A549 (cell line): ENCODE results near the gene ZNF385B. TPM values are rescaled to one million over a fixed set of nuclear protein-coding genes. Genes with fewer than 3 reads are reported as not detected.

ENCODE experiments used
- ATAC-seq, 2 experiments: fragments of 200-7000 bp in 1 of 2; fragments of >200 bp in 1 of 2; cut with Nextera tagmentation in 1 of 2; cut with Tn5 transposase in 1 of 2; 3 replicates each; pipeline versions ENCODE4 v1.8.0 to v1.9.1; 2018 to 2020; ENCODE audit warnings: mild to moderate bottlenecking in 1 of 2, moderate library complexity in 1 of 2
- CTCF ChIA-PET: fragments of 300-600 bp; sonication (Branson Sonifier 250); formaldehyde crosslinking; extraction: SDS; loops from one replicate; lab custom pipeline; 2021; ENCODE audit warnings: antibody characterized with exemption, inconsistent platforms; lab: Yijun Ruan, JAX
- POLR2A ChIA-PET: fragments of 350-600 bp; formaldehyde crosslinking; extraction: SDS; loops from one replicate; lab custom pipeline; 2021; ENCODE audit warnings: antibody characterized with exemption, inconsistent platforms; lab: Yijun Ruan, JAX
- DNase-seq, 2 experiments: peaks; one replicate each; pipeline versions ENCODE4 v3.0.0 to v3.0.0-alpha.2; 2011 to 2016; ENCODE audit warnings: low read depth in 1 of 2, low spot score in 1 of 2
- FAIRE-seq: peaks from 2 replicates; lab custom pipeline; 2011; peaks lifted over from hg19 to GRCh38; lab: Jason Lieb, UNC
- H3K27ac ChIP-seq, 2 experiments: fragments of >200 bp; sonication (Bioruptor Twin); formaldehyde crosslinking; 3 replicates each; pipeline ENCODE4 v1.5.1; 2016 to 2017
- H3K4me1 ChIP-seq: fragments of >200 bp; sonication (Bioruptor Twin); formaldehyde crosslinking; 3 replicates; pipeline ENCODE4 v1.6.1; 2016
- H3K4me2 ChIP-seq: fragments of >200 bp; sonication (Bioruptor Twin); formaldehyde crosslinking; 3 replicates; pipeline ENCODE4 v1.6.1; 2016
- H3K4me3 ChIP-seq: fragments of >200 bp; sonication (Bioruptor Twin); formaldehyde crosslinking; 3 replicates; pipeline ENCODE4 v1.5.1; 2016
- H3K9me3 ChIP-seq: fragments of >200 bp; sonication (Bioruptor Twin); formaldehyde crosslinking; 3 replicates; pipeline ENCODE4 v1.6.1; 2016
- ATOH8 ChIP-seq: fragments of 250-450 bp; sonication (Bioruptor Pico); IDR thresholded peaks from 2 replicates; pipeline ENCODE4 v1.5.0; 2020; ENCODE audit warnings: low read depth, mild to moderate bottlenecking, moderate library complexity
- BCL3 ChIP-seq: fragments of >200 bp; sonication (Bioruptor Twin); formaldehyde crosslinking; IDR thresholded peaks from 3 replicates; pipeline ENCODE4 v1.6.1; 2016
- BHLHE40 ChIP-seq: IDR thresholded peaks from 2 replicates; pipeline ENCODE4 v1.6.1; 2012; ENCODE audit warnings: low read depth, low read length, inconsistent platforms
- CHD2 ChIP-seq: fragments of 150-350 bp; IDR thresholded peaks from 2 replicates; pipeline ENCODE4 v1.6.1; 2014; ENCODE audit warnings: low read length; ENCODE audit not compliant: partially characterized antibody
- CHD4 ChIP-seq: fragments of 200-600 bp; sonication (generic); IDR thresholded peaks from 2 replicates; pipeline ENCODE4 v1.6.1; 2016; ENCODE audit warnings: antibody characterized with exemption, mild to moderate bottlenecking, borderline replicate concordance
- E2F6 ChIP-seq: IDR thresholded peaks from 2 replicates; pipeline ENCODE4 v1.6.1; 2012; ENCODE audit warnings: low read depth, borderline replicate concordance
- ELK1 ChIP-seq: fragments of 150-350 bp; IDR thresholded peaks from 2 replicates; pipeline ENCODE4 v1.6.1; 2014; ENCODE audit warnings: low read depth, mild to moderate bottlenecking, low read length
- ESRRA ChIP-seq: fragments of 150-350 bp; IDR thresholded peaks from 2 replicates; pipeline ENCODE4 v1.6.1; 2014; ENCODE audit warnings: mild to moderate bottlenecking, low read length, borderline replicate concordance
- FOSB ChIP-seq: fragments of 250-450 bp; sonication (Bioruptor Pico); IDR thresholded peaks from 2 replicates; pipeline ENCODE4 v1.5.0; 2020; ENCODE audit warnings: mild to moderate bottlenecking, moderate library complexity
- FOSL2 ChIP-seq, 2 experiments: fragments of 450-650 bp in 1 of 2; fragments of >200 bp in 1 of 2; sonication (Bioruptor Twin) in 1 of 2; formaldehyde crosslinking; IDR thresholded peaks; 2 replicates each; pipeline versions ENCODE4 v1.5.0 to v1.6.1; 2016 to 2020; ENCODE audit warnings: mild to moderate bottlenecking in 1 of 2, moderate library complexity in 1 of 2
- FOXS1 ChIP-seq: fragments of 250-450 bp; sonication (Bioruptor Pico); IDR thresholded peaks from 2 replicates; pipeline ENCODE4 v1.5.0; 2020; ENCODE audit warnings: mild to moderate bottlenecking, moderate library complexity
- GATA3 ChIP-seq: IDR thresholded peaks from 2 replicates; pipeline ENCODE4 v1.6.1; 2012; ENCODE audit warnings: borderline replicate concordance
- HES2 ChIP-seq: fragments of >200 bp; sonication (Bioruptor Twin); formaldehyde crosslinking; IDR thresholded peaks from 2 replicates; pipeline ENCODE4 v1.6.1; 2016
- HMGXB4 ChIP-seq: fragments of 250-450 bp; sonication (Bioruptor Pico); IDR thresholded peaks from 2 replicates; pipeline ENCODE4 v1.5.0; 2021; ENCODE audit warnings: mild to moderate bottlenecking, moderate library complexity, borderline replicate concordance
- HOXB5 ChIP-seq: fragments of 250-450 bp; sonication (Bioruptor Pico); IDR thresholded peaks from 2 replicates; pipeline ENCODE4 v1.5.0; 2020; ENCODE audit warnings: mild to moderate bottlenecking, moderate library complexity
- JUN ChIP-seq, 2 experiments: fragments of >200 bp; sonication (Bioruptor Twin); formaldehyde crosslinking; IDR thresholded peaks; 2 replicates in 1 of 2; 3 replicates in 1 of 2; pipeline ENCODE4 v1.6.1; 2016 to 2017
- JUNB ChIP-seq: fragments of >200 bp; sonication (Bioruptor Twin); formaldehyde crosslinking; IDR thresholded peaks from 2 replicates; pipeline ENCODE4 v1.6.1; 2016
- KDM1A ChIP-seq: fragments of 200-600 bp; sonication (generic); IDR thresholded peaks from 2 replicates; pipeline ENCODE4 v1.6.1; 2016; ENCODE audit warnings: low read depth, mild to moderate bottlenecking
- MAFK ChIP-seq: fragments of 450-650 bp; IDR thresholded peaks from 2 replicates; pipeline ENCODE4 v1.6.1; 2014; ENCODE audit not compliant: partially characterized antibody
- NFE2L2 ChIP-seq: fragments of 150-350 bp; conservative IDR thresholded peaks from 2 replicates; pipeline ENCODE4 v1.6.1; 2014; ENCODE audit warnings: low read length
- NPAS2 ChIP-seq: fragments of 250-450 bp; sonication (Bioruptor Pico); IDR thresholded peaks from 2 replicates; pipeline ENCODE4 v1.8.0; 2022; ENCODE audit warnings: mild to moderate bottlenecking, moderate library complexity, borderline replicate concordance
- NR3C1 ChIP-seq: fragments of >200 bp; sonication (Bioruptor Twin); formaldehyde crosslinking; IDR thresholded peaks from 3 replicates; pipeline ENCODE4 v1.6.1; 2017
- RCOR1 ChIP-seq: fragments of 150-350 bp; IDR thresholded peaks from 2 replicates; pipeline ENCODE4 v1.6.1; 2014; ENCODE audit warnings: antibody characterized with exemption, low read length, low read depth
- SREBF2 ChIP-seq: fragments of 450-650 bp; IDR thresholded peaks from 2 replicates; pipeline ENCODE4 v1.6.1; 2014; ENCODE audit warnings: mild to moderate bottlenecking, moderate library complexity
- TP53 ChIP-seq: fragments of 250-450 bp; sonication (Bioruptor Pico); IDR thresholded peaks from 2 replicates; pipeline ENCODE4 v1.5.0; 2021; ENCODE audit warnings: mild to moderate bottlenecking, moderate library complexity
- ZFP36 ChIP-seq: fragments of 450-650 bp; IDR thresholded peaks from 2 replicates; pipeline ENCODE4 v1.6.1; 2014; ENCODE audit warnings: borderline replicate concordance; ENCODE audit not compliant: partially characterized antibody
- ZNF302 ChIP-seq: fragments of 250-450 bp; sonication (Bioruptor Pico); IDR thresholded peaks from 2 replicates; pipeline ENCODE4 v1.9.0; 2021; ENCODE audit warnings: inconsistent platforms, mild to moderate bottlenecking, moderate library complexity
- WGBS: methylation state at CpG from one replicate; pipeline ENCODE4 v1.1.6; 2017; ENCODE audit errors: missing lambda C conversion rate; 5-methylcytosine and 5-hydroxymethylcytosine counted together
- polyA plus RNA-seq, 4 experiments: library from polyadenylated mRNA; depleted of rRNA in 3 of 4; stranded (reverse); fragments of >200 nt; fragmentation: RNase III in 1 of 4; extraction: RNeasy Plus Mini Kit Qiagen cat#74134 plus additional on column Dnase treatment in 1 of 4; gene quantifications; 2 replicates in 3 of 4; 3 replicates in 1 of 4; pipeline ENCODE4 v1.2.3, GENCODE V29; 2011 to 2017

The ZNF385B gene
- polyA plus RNA-seq, 2 of the 4 experiments (the other 2 are of a cell fraction) = not detected

- no peak for TF ChIP-seq RCOR1
- TF ChIP-seq ATOH8 (CRISPR knock-in tag) = no peak
- TF ChIP-seq ZFP36 = no peak
- no peak for TF ChIP-seq NPAS2 (CRISPR knock-in tag)
- no peak for TF ChIP-seq NFE2L2
- TF ChIP-seq SREBF2 = no peak
- TF ChIP-seq JUNB = no peak
- ChIA-PET POLR2A (no interaction called here), CTCF (interaction anchor here (0.6 kb wide), 1 partner anchor 8 kb away, joined by 3 read pairs; no protein-coding TSS in a partner anchor)
- ATAC-seq = no peak
- H3K27ac ChIP-seq = no peak overlapping the region
- no peaks in the 10 kb centered on the region for H3K4me1 ChIP-seq
- H3K4me2 ChIP-seq = no peak overlapping the region
- no peak overlapping the region for H3K4me3 ChIP-seq
- no peaks in the 10 kb centered on the region for H3K9me3 ChIP-seq
- DNase-seq = no peak
- 0% methylated on average over 1 of the region's 1 CpG for WGBS
- FAIRE-seq = no peak
Observed at GRCh38 chr2:179770029-179770428, 91.4 kb downstream of the ZNF385B start.

- Histone ChIP-seq H3K4me1 (no peaks in the 10 kb centered on the region), H3K4me2 (no peak overlapping the region), H3K9me3 (no peaks in the 10 kb centered on the region), H3K27ac (no peak overlapping the region), H3K4me3 (no peak overlapping the region)
- TF ChIP-seq ESRRA (no peak), NPAS2 (CRISPR knock-in tag) (no peak), ZNF302 (CRISPR knock-in tag) (no peak), FOSL2 (IDR thresholded peaks at IDR 0.05) (no peak), FOSL2 (CRISPR knock-in tag; IDR thresholded peaks at IDR 0.05) (no peak), HES2 (no peak), CHD4 (no peak), NFE2L2 (no peak), HMGXB4 (CRISPR knock-in tag) (no peak), E2F6 (no peak), MAFK (no peak), CHD2 (no peak), JUN (IDR thresholded peaks at IDR 0.05) (no peak)
- ATAC-seq (no peak), DNase-seq (no peak), FAIRE-seq (no peak)
- ChIA-PET POLR2A (no interaction called here), CTCF (interaction anchor here (0.6 kb wide), 1 partner anchor 9 kb away, joined by 3 read pairs; no protein-coding TSS in a partner anchor)
- WGBS = 24% methylated on average over 8 of the region's 8 CpGs
Observed at GRCh38 chr2:179769323-179769722, 92.1 kb downstream of the ZNF385B start.

- WGBS = 0% methylated on average over 1 of the region's 1 CpG
- ChIA-PET POLR2A (no interaction called here), CTCF (no interaction called here)
- TF ChIP-seq HES2 (no peak), RCOR1 (no peak), JUN (IDR thresholded peaks at IDR 0.05) (no peak), ZFP36 (no peak), TP53 (no peak), E2F6 (no peak), HOXB5 (no peak), KDM1A (no peak), NR3C1 (no peak), JUNB (no peak), MAFK (no peak), BCL3 (no peak), ELK1 (no peak), FOXS1 (CRISPR knock-in tag) (no peak), BHLHE40 (no peak), FOSB (CRISPR knock-in tag) (no peak), GATA3 (no peak)
- H3K4me1 ChIP-seq = no peaks in the 10 kb centered on the region
- ATAC-seq (no peak), FAIRE-seq (no peak), DNase-seq (no peak)
- H3K9me3 ChIP-seq = no peaks in the 10 kb centered on the region
- H3K4me3 ChIP-seq = no peak overlapping the region
- H3K4me2 ChIP-seq = no peak overlapping the region
- no peak overlapping the region for H3K27ac ChIP-seq
Observed at GRCh38 chr2:179768765-179769164, 92.6 kb downstream of the ZNF385B start.
